ENCODE results near the gene OR4C13. TPM values are rescaled to one million over a fixed set of nuclear protein-coding genes. Genes with fewer than 3 reads are reported as not detected.
"Not testable (repeated sequence)": the region's sequence is repeated elsewhere in the genome, so short reads cannot be mapped to it uniquely, and the experiment has no call there.

Gene OR4C13
- total RNA-seq = not detected

- Mint-ChIP-seq H3K27ac (no peak within 1 kb of the TSS), H3K36me3 (ENCODE audit: low read depth) (no peaks in the 10 kb centered on the region), H3K9me3 (peaks cover 13% of the 10 kb centered on the region), H3K4me3 (no peak within 1 kb of the TSS), H3K27me3 (no peaks in the 10 kb centered on the region), H3K4me1 (no peaks in the 10 kb centered on the region)
- ChIA-PET POLR2A (no interaction called here), CTCF (no interaction called here)
- DNase-seq = no peak
Observed at GRCh38 chr11:49952091-49952490, at the start of gene OR4C13. Gene OR4C13 (plus strand): TSS chr11:49952391. CDS start chr11:49952423, 32 bp downstream.

GRCh38 chr11:49911516-49911915 is 40.7 kb upstream of the OR4C13 start:
- DNase-seq; H3K36me3 Mint-ChIP-seq (ENCODE audit: low read depth); H3K27me3 Mint-ChIP-seq; POLR2A ChIA-PET; CTCF ChIA-PET; H3K4me1 Mint-ChIP-seq; H3K27ac Mint-ChIP-seq; H3K4me3 Mint-ChIP-seq: not testable (repeated sequence)
- peaks cover 12% of the 10 kb centered on the region for H3K9me3 Mint-ChIP-seq

GRCh38 chr11:49948701-49949100 is 3.5 kb upstream of the OR4C13 start:
- H3K4me1 Mint-ChIP-seq; H3K9me3 Mint-ChIP-seq; POLR2A ChIA-PET; H3K27me3 Mint-ChIP-seq; H3K36me3 Mint-ChIP-seq (ENCODE audit: low read depth); H3K27ac Mint-ChIP-seq; CTCF ChIA-PET; DNase-seq; H3K4me3 Mint-ChIP-seq: not testable (repeated sequence)

DNA sequence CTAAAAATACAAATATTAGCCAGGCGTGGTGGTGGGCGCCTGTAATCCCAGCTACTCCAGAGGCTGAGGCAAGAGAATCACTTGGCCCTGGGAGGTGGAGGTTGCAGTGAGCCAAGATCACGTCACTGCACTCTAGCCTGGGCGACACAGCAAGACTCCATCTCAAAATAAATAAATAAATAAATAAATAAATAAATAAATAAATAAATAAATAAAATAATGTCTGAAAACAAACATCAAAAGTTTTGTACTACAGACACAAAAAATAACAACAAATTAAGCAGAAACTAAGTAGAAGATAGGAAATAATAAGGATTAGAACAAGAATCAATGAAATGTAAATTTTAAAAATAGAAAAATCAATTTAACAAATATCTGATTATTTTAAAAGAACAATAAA is 21.2 kb downstream of the OR4C13 start:
- H3K27me3 Mint-ChIP-seq, H3K4me3 Mint-ChIP-seq, POLR2A ChIA-PET: not testable (repeated sequence)

GRCh38 chr11:49982435-49982834 is 30.2 kb downstream of the OR4C13 start, which contains the start of gene OR4C12:
Gene OR4C12 (minus strand): TSS chr11:49982535. CDS start chr11:49982501, 34 bp downstream.
- H3K27me3 Mint-ChIP-seq; DNase-seq; POLR2A ChIA-PET; H3K36me3 Mint-ChIP-seq (ENCODE audit: low read depth); H3K9me3 Mint-ChIP-seq; H3K4me3 Mint-ChIP-seq; H3K27ac Mint-ChIP-seq; H3K4me1 Mint-ChIP-seq; CTCF ChIA-PET: not testable (repeated sequence)

More for the DNA sequence above, 21.2 kb downstream of the OR4C13 start:
- H3K27ac Mint-ChIP-seq; H3K36me3 Mint-ChIP-seq (ENCODE audit: low read depth); H3K9me3 Mint-ChIP-seq; DNase-seq; CTCF ChIA-PET; H3K4me1 Mint-ChIP-seq: not testable (repeated sequence)

- Mint-ChIP-seq H3K36me3 (ENCODE audit: low read depth) (no peaks in the 10 kb centered on the region), H3K27me3 (no peaks in the 10 kb centered on the region), H3K27ac (no peak overlapping the region), H3K4me1 (no peaks in the 10 kb centered on the region), H3K4me3 (no peak overlapping the region), H3K9me3 (peaks cover 3% of the 10 kb centered on the region)
- ChIA-PET CTCF (interaction anchor here (0.6 kb wide), 1 partner anchor 532 kb away, joined by 3 read pairs; no protein-coding TSS in a partner anchor), POLR2A (interaction anchor here (1.2 kb wide), 1 partner anchor 1688 kb away, joined by 3 read pairs; no protein-coding TSS in a partner anchor)
- peak; percentile 30 for DNase-seq
Observed at GRCh38 chr11:49995565-49995964, 43.4 kb downstream of the OR4C13 start.

Other genes starting within 250 kb of the OR4C13 start
- gene OR4C12, start 30.1 kb downstream of the OR4C13 start, total RNA-seq = not detected
- gene OR4C45, start 80.5 kb downstream of the OR4C13 start, total RNA-seq = not detected